H9 (cell line): ENCODE data around the gene MAD2L1. TPM values are rescaled to one million over a fixed set of nuclear protein-coding genes. Genes with fewer than 3 reads are reported as not detected.

Experiments
- DNase-seq: peaks from one replicate; pipeline ENCODE4 v3.0.0-alpha.2; 2017
- H2AFZ ChIP-seq: one replicate; pipeline ENCODE4 v1.6.1; 2013; ENCODE audit warnings: mild to moderate bottlenecking, low read length, control low read depth, moderate library complexity
- H2AK5ac ChIP-seq: 2 replicates; pipeline ENCODE4 v1.6.1; 2013; ENCODE audit warnings: low read length, control low read depth, mixed read lengths; ENCODE audit not compliant: insufficient read length
- H2BK120ac ChIP-seq: one replicate; pipeline ENCODE4 v1.6.1; 2013; ENCODE audit warnings: low read depth, mild to moderate bottlenecking, low read length, control low read depth, inconsistent platforms; ENCODE audit not compliant: poor library complexity, severe bottlenecking
- H2BK12ac ChIP-seq: 2 replicates; pipeline ENCODE4 v1.6.1; 2013; ENCODE audit warnings: low read length, control low read depth, mixed read lengths, low read depth; ENCODE audit not compliant: insufficient read length
- H2BK15ac ChIP-seq: 2 replicates; pipeline ENCODE4 v1.6.1; 2013; ENCODE audit warnings: low read depth, low read length, control low read depth
- H2BK20ac ChIP-seq: one replicate; pipeline ENCODE4 v1.6.1; 2013; ENCODE audit warnings: low read depth, mild to moderate bottlenecking, low read length, control low read depth, inconsistent platforms; ENCODE audit not compliant: poor library complexity, severe bottlenecking
- H2BK5ac ChIP-seq: 2 replicates; pipeline ENCODE4 v1.6.1; 2013; ENCODE audit warnings: low read length, control low read depth, mixed read lengths; ENCODE audit not compliant: insufficient read length
- H3K14ac ChIP-seq: 2 replicates; pipeline ENCODE4 v1.6.1; 2013; ENCODE audit warnings: low read length, control low read depth; ENCODE audit not compliant: insufficient read depth
- H3K18ac ChIP-seq: 2 replicates; pipeline ENCODE4 v1.6.1; 2013; ENCODE audit warnings: low read depth, mild to moderate bottlenecking, mixed read lengths, low read length, control low read depth; ENCODE audit not compliant: insufficient read length
- H3K23ac ChIP-seq: 2 replicates; pipeline ENCODE4 v1.6.1; 2013; ENCODE audit warnings: low read length, control low read depth, mixed read lengths, low read depth; ENCODE audit not compliant: insufficient read length
- H3K23me2 ChIP-seq: 2 replicates; pipeline ENCODE4 v1.6.1; 2013; ENCODE audit warnings: low read depth, mild to moderate bottlenecking, mixed read lengths, low read length, control low read depth; ENCODE audit not compliant: insufficient read length, poor library complexity, severe bottlenecking
- H3K27ac ChIP-seq: 2 replicates; pipeline ENCODE4 v1.5.1; 2013; ENCODE audit warnings: low read length, control low read depth, mixed read lengths, low read depth; ENCODE audit not compliant: insufficient read length
- H3K27me3 ChIP-seq: 2 replicates; pipeline ENCODE4 v1.6.1; 2013; ENCODE audit warnings: low read length, control low read depth, inconsistent platforms; ENCODE audit not compliant: insufficient read depth
- H3K4ac ChIP-seq: 2 replicates; pipeline ENCODE4 v1.6.1; 2013; ENCODE audit warnings: low read depth, mild to moderate bottlenecking, control low read depth, inconsistent platforms, low read length, moderate library complexity
- H3K4me1 ChIP-seq: 2 replicates; pipeline ENCODE4 v1.6.1; 2013; ENCODE audit warnings: low read length, control low read depth, inconsistent platforms; ENCODE audit not compliant: insufficient read depth
- H3K4me2 ChIP-seq: 2 replicates; pipeline ENCODE4 v1.6.1; 2013; ENCODE audit warnings: low read length, control low read depth, mixed read lengths; ENCODE audit not compliant: insufficient read length, insufficient read depth
- H3K56ac ChIP-seq: 2 replicates; pipeline ENCODE4 v1.6.1; 2013; ENCODE audit warnings: low read depth, mild to moderate bottlenecking, mixed read lengths, low read length, control low read depth; ENCODE audit not compliant: insufficient read length
- H3K79me1 ChIP-seq: 2 replicates; pipeline ENCODE4 v1.6.1; 2013; ENCODE audit warnings: low read depth, mild to moderate bottlenecking, moderate library complexity, low read length, control low read depth, inconsistent platforms; ENCODE audit not compliant: insufficient read depth, poor library complexity, severe bottlenecking
- H3K79me2 ChIP-seq: 2 replicates; pipeline ENCODE4 v1.6.1; 2013; ENCODE audit warnings: low read length, control low read depth, inconsistent platforms; ENCODE audit not compliant: insufficient read depth
- H3K9ac ChIP-seq: 2 replicates; pipeline ENCODE4 v1.6.1; 2013; ENCODE audit warnings: low read length, control low read depth, mixed read lengths; ENCODE audit not compliant: insufficient read length; ENCODE audit errors: extremely low read depth
- H3K9me3 ChIP-seq: one replicate; pipeline ENCODE4 v1.6.1; 2013; ENCODE audit warnings: low read depth, low read length, inconsistent platforms; ENCODE audit not compliant: control insufficient read depth
- H3T11ph ChIP-seq: one replicate; pipeline ENCODE4 v1.6.1; 2013; ENCODE audit warnings: mild to moderate bottlenecking, low read length, control low read depth, inconsistent platforms
- H4K20me1 ChIP-seq: one replicate; pipeline ENCODE4 v1.6.1; 2013; ENCODE audit not compliant: control insufficient read depth, insufficient read length, insufficient read depth
- H4K5ac ChIP-seq: 2 replicates; pipeline ENCODE4 v1.6.1; 2013; ENCODE audit warnings: low read depth, mild to moderate bottlenecking, mixed read lengths, low read length, control low read depth; ENCODE audit not compliant: insufficient read length
- H4K8ac ChIP-seq: replicated peaks from 2 replicates; pipeline ENCODE4 v1.6.1; 2013; ENCODE audit warnings: low read length, control low read depth, mixed read lengths, low read depth; ENCODE audit not compliant: insufficient read length
- H4K91ac ChIP-seq: 2 replicates; pipeline ENCODE4 v1.6.1; 2013; ENCODE audit warnings: low read depth, mild to moderate bottlenecking, moderate library complexity, mixed read lengths, low read length, control low read depth; ENCODE audit not compliant: insufficient read length
- H3K27ac Mint-ChIP-seq, 3 experiments: 2 replicates in 2 of 3; 3 replicates in 1 of 3; pipeline ENCODE4 v1.8.0; 2020 to 2021; ENCODE audit warnings: mixed read lengths in 3 of 3, mild to moderate bottlenecking in 1 of 3, moderate library complexity in 1 of 3
- H3K27me3 Mint-ChIP-seq: 2 replicates; pipeline ENCODE4 v1.8.0; 2021; ENCODE audit warnings: low read depth, mild to moderate bottlenecking, moderate library complexity, mixed read lengths
- H3K36me3 Mint-ChIP-seq, 3 experiments: 2 replicates in 2 of 3; 3 replicates in 1 of 3; pipeline ENCODE4 v1.8.0; 2020 to 2021; ENCODE audit warnings: low read depth in 3 of 3, mixed read lengths in 3 of 3; ENCODE audit not compliant: insufficient read depth in 1 of 3
- H3K4me1 Mint-ChIP-seq, 2 experiments: 2 replicates each; pipeline ENCODE4 v1.8.0; 2020; ENCODE audit warnings: mixed read lengths in 2 of 2
- H3K4me3 Mint-ChIP-seq, 2 experiments: 2 replicates in 1 of 2; 3 replicates in 1 of 2; pipeline ENCODE4 v1.8.0; 2020 to 2021; ENCODE audit warnings: mild to moderate bottlenecking in 2 of 2, mixed read lengths in 2 of 2, moderate library complexity in 1 of 2
- H3K9me3 Mint-ChIP-seq, 2 experiments: 2 replicates in 1 of 2; 3 replicates in 1 of 2; pipeline ENCODE4 v1.8.0; 2020; ENCODE audit warnings: mild to moderate bottlenecking in 2 of 2, mixed read lengths in 2 of 2, moderate library complexity in 1 of 2
- CTCF ChIP-seq: fragments of 200-600 bp; sonication (generic); conservative IDR thresholded peaks from 3 replicates; pipeline ENCODE4 v1.8.0; 2021; ENCODE audit warnings: antibody characterized with exemption, mild to moderate bottlenecking
- WGBS: extraction: QIAGEN DNeasy Blood & Tissue Kit; methylation state at CpG from one replicate; pipeline ENCODE4 v1.1.7; 2013; ENCODE audit warnings: missing lambda C conversion rate, low lambda C conversion rate, mixed read lengths; ENCODE audit not compliant: insufficient read length; ENCODE audit errors: extremely low coverage; 5-methylcytosine and 5-hydroxymethylcytosine counted together
- total RNA-seq: library from RNA; stranded (reverse); gene quantifications from 2 replicates; pipeline ENCODE4 v1.2.1, GENCODE V29; 2021

The MAD2L1 gene
- total RNA-seq, 1 experiment from 2014 or later = 87.2 TPM

- H3K9me3 ChIP-seq = no peaks in the 10 kb centered on the region
- no CpG with 5 or more reads among the region's 1 CpG for WGBS
- H3K18ac ChIP-seq = no peak overlapping the region
- no peak overlapping the region for H3K27ac ChIP-seq
- no peak for TF ChIP-seq CTCF
- H3K4me1 ChIP-seq = peaks cover 3% of the 10 kb centered on the region; the same call in 1 of the 2 replicates
- no peak overlapping the region for H3K4me2 ChIP-seq
- no peak overlapping the region for H2BK12ac ChIP-seq
- H3K27ac Mint-ChIP-seq = no peak overlapping the region
- H3T11ph ChIP-seq = no peak overlapping the region
- H3K4me1 Mint-ChIP-seq = peaks cover 10% of the 10 kb centered on the region in 2 experiments
- no peak overlapping the region for H4K5ac ChIP-seq
- H3K4me3 Mint-ChIP-seq = no peak overlapping the region
- no peaks in the 10 kb centered on the region for H3K79me2 ChIP-seq
- no peaks in the 10 kb centered on the region for H3K27me3 ChIP-seq
- H2BK120ac ChIP-seq = no peak overlapping the region
- no peaks in the 10 kb centered on the region for H4K20me1 ChIP-seq
- H3K27me3 Mint-ChIP-seq = no peaks in the 10 kb centered on the region
- no peak overlapping the region for H3K9ac ChIP-seq
- H2BK20ac ChIP-seq = no peak overlapping the region
- H2AK5ac ChIP-seq = no peak overlapping the region
- no peaks in the 10 kb centered on the region for H3K79me1 ChIP-seq
- no peak overlapping the region for H3K23ac ChIP-seq
- H4K91ac ChIP-seq = no peak overlapping the region
- H3K4ac ChIP-seq = no peak overlapping the region
- no peaks in the 10 kb centered on the region for H3K23me2 ChIP-seq
- no peak overlapping the region for H2BK5ac ChIP-seq
- H3K14ac ChIP-seq = no peak overlapping the region
- H4K8ac ChIP-seq = no peak overlapping the region
- no peak overlapping the region for H2AFZ ChIP-seq
- peaks cover 0 to under 1% (median 0%) of the 10 kb centered on the region in 3 experiments; a peak in 1 of 7 replicates for H3K36me3 Mint-ChIP-seq
- H3K56ac ChIP-seq = no peak overlapping the region
- H2BK15ac ChIP-seq = no peak overlapping the region
- no peak for DNase-seq
- H3K9me3 Mint-ChIP-seq = peaks cover 0 to 3% of the 10 kb centered on the region in 2 experiments; a peak in 2 of 5 replicates
Measured at GRCh38 chr4:120082251-120082650, 15.6 kb upstream of the MAD2L1 start.
